ENCODE data around the gene LINGO4. TPM values are rescaled to one million over a fixed set of nuclear protein-coding genes. Genes with fewer than 3 reads are reported as not detected.

Gene LINGO4
- total RNA-seq, 2 experiments from 2014 or later, result not detected

- intact Hi-C loops (cut with micrococcal nuclease), result loop anchor here (5.0 to 10.0 kb wide), 2 partner anchors 37 to 235 kb away; partner anchors contain the start of gene TDRKH
- ChIA-PET CTCF (interaction anchor here (1.9 kb wide), 1 partner anchor 55 kb away, joined by 4 read pairs; no protein-coding TSS in a partner anchor), POLR2A (interaction anchor here (0.7 to 0.9 kb wide), 2 partner anchors 62 to 364 kb away, joined by 3 read pairs; no protein-coding TSS in a partner anchor)
- H3K27ac Mint-ChIP-seq, result peak overlapping the region; percentile 31
- H3K36me3 Mint-ChIP-seq (ENCODE audit: low read depth), result no peaks in the 10 kb centered on the region
- H3K9me3 Mint-ChIP-seq, result no peaks in the 10 kb centered on the region
- H3K4me3 Mint-ChIP-seq, result no peak overlapping the region
- H3K27me3 Mint-ChIP-seq, result no peaks in the 10 kb centered on the region
- TF ChIP-seq CTCF (IDR thresholded peaks at IDR 0.05), result no peak
- ATAC-seq (no peak), DNase-seq (peak; percentile 30)
- peaks cover 70% of the 10 kb centered on the region for H3K4me1 Mint-ChIP-seq (ENCODE audit: low read depth)
Observed at GRCh38 chr1:151829352-151830046, 24.3 kb upstream of the LINGO4 start.

- DNase-seq (peak; percentile 26), ATAC-seq (no peak)
- Mint-ChIP-seq H3K36me3 (ENCODE audit: low read depth) (no peaks in the 10 kb centered on the region), H3K4me1 (ENCODE audit: low read depth) (peaks cover 65% of the 10 kb centered on the region), H3K9me3 (no peaks in the 10 kb centered on the region), H3K4me3 (no peak overlapping the region), H3K27ac (peak overlapping the region; percentile 31), H3K27me3 (no peaks in the 10 kb centered on the region)
- POLR2A ChIA-PET, result no interaction called here
- intact Hi-C loops (cut with micrococcal nuclease), result loop anchor here (5.0 kb wide), 1 partner anchor 37 kb away; the partner anchor contains the start of gene TDRKH
- no peak for TF ChIP-seq CTCF (IDR thresholded peaks at IDR 0.05)
- CTCF ChIA-PET, result interaction anchor here (3.2 kb wide), 1 partner anchor 7 kb away, joined by 14 read pairs; no protein-coding TSS in a partner anchor
Observed at GRCh38 chr1:151828921-151829320, 23.7 kb upstream of the LINGO4 start.

GRCh38 chr1:151827853-151828252 lies 22.6 kb upstream of the LINGO4 start:
- no peaks in the 10 kb centered on the region for H3K27me3 Mint-ChIP-seq
- H3K4me1 Mint-ChIP-seq (ENCODE audit: low read depth), result peaks cover 56% of the 10 kb centered on the region
- ATAC-seq (no peak), DNase-seq (peak; percentile 26)
- ChIA-PET POLR2A (interaction anchor here (1.0 to 1.3 kb wide), 2 partner anchors 64 to 81 kb away, joined by 4 to 5 read pairs; partner anchors contain the start of genes MRPL9 and THEM4), CTCF (interaction anchor here (1.1 to 3.2 kb wide), 2 partner anchors 9 to 234 kb away, joined by 3 to 14 read pairs; no protein-coding TSS in a partner anchor)
- no peak overlapping the region for H3K4me3 Mint-ChIP-seq
- no peak for TF ChIP-seq CTCF (IDR thresholded peaks at IDR 0.05)
- H3K36me3 Mint-ChIP-seq (ENCODE audit: low read depth), result no peaks in the 10 kb centered on the region
- intact Hi-C loops (cut with micrococcal nuclease), result loop anchor here (5.0 kb wide), 1 partner anchor 36 kb away; the partner anchor contains the start of gene TDRKH
- no peaks in the 10 kb centered on the region for H3K9me3 Mint-ChIP-seq
- H3K27ac Mint-ChIP-seq, result peak overlapping the region; percentile 21

GRCh38 chr1:151825751-151826660 lies 20.8 kb upstream of the LINGO4 start:
- intact Hi-C loops (cut with micrococcal nuclease), result loop anchor here (5.0 kb wide), 1 partner anchor 34 kb away; the partner anchor contains the start of gene TDRKH
- H3K36me3 Mint-ChIP-seq (ENCODE audit: low read depth), result no peaks in the 10 kb centered on the region
- peaks cover 61% of the 10 kb centered on the region for H3K4me1 Mint-ChIP-seq (ENCODE audit: low read depth)
- no peaks in the 10 kb centered on the region for H3K27me3 Mint-ChIP-seq
- ATAC-seq (no peak), DNase-seq (peak; percentile 54)
- no peaks in the 10 kb centered on the region for H3K9me3 Mint-ChIP-seq
- POLR2A ChIA-PET, result interaction anchor here (1.1 to 1.6 kb wide), 2 partner anchors 10 to 18 kb away, joined by 3 to 4 read pairs; no protein-coding TSS in a partner anchor
- no peak for TF ChIP-seq CTCF (IDR thresholded peaks at IDR 0.05)
- H3K4me3 Mint-ChIP-seq, result peak overlapping the region; percentile 63
- peak overlapping the region; percentile 56 for H3K27ac Mint-ChIP-seq
- CTCF ChIA-PET, result interaction anchor here (0.6 to 3.2 kb wide), 3 partner anchors 9 to 214 kb away, joined by 3 to 14 read pairs (median 3); no protein-coding TSS in a partner anchor

All from activated CD8-positive, alpha-beta T cell treated with anti-CD3 and anti-CD28 coated beads for 36 hours (primary cell).